ENCODE results near the gene SMURF1.
"Not testable (repeated sequence)": the region's sequence is repeated elsewhere in the genome, so short reads cannot be mapped to it uniquely, and the experiment has no call there.

The SMURF1 gene

DNA sequence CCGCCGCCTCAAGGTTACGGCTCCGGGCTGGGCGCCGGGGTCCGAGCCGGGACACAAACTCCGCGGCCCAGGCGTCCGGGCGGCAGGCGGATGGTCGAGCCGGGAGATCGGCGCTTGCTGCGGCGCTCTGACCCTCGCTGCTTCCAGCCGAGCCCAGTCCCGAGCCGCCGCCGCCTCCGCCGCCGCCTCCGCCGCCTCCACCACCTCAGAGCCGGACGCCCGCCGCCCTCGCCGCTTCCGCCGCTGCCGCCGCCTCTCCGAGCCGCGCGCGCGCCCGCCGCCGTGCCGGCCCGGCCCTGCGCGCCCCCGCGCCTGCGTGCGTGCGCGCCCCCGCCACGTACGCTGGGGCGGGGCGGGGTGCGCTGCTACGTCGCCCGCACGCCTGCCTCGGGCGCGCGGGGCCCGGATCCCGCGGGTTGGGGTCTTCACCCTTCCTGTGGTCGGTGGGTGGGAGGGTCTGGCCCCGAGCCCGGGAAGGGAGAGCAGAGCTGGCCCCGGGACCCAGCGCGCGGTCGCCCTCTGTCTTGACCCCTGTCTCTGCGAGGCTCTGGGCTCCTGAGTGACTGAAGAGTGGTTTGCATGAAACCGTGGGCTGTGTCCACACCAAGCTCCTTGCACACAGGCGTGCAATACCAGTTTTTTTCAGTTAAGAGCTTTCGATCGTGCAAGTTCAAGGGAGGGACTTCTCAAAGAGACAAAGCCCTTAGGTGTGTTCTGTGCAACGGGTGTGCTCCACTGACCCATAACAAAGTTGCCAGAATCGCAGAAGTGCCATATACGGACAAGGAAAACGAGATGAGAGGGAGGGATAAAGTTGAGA lies at the start of gene SMURF1:
TSS of gene SMURF1 (minus strand) at position 256 of the 820 bp plus-strand sequence. CDS start 328 bp downstream, outside the sequence.
- peak in 51 of 58 donors; percentile 17 to 72 (median 51) for DNase-seq

DNA sequence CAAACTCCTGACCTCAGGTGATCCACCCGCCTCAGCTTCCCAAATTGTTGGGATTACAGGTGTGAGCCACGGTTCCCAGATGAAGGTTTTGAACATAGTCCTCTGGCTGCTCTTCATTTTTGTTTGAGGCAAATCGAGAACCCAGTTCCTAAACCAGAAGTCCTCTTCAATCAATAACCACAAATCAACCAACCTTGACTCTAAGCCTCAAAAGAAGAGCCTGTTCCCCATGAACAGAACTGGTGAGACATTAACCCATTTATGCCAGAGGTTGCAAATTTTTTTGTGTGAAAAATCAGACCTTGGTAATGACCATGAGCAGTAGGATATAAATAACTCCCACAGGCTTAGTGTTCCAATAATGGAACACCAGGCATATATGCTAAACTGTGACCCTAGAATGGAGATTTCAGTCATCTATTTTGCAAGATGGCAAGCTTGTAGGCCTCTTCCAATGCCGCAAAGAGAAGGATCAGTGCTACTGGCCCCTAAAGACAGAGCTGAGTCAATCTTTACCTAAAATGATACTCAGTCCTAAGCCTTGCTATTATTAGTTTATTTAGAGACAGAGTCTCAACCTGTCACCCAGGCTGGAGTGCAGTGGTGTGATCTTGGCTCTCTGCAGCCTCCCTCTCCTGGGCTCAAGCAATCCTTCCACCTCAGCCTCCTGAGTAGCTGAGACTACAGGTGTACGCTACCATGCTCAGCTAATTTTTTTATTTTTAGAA lies 48.1 kb upstream of the SMURF1 start:
- DNase-seq, result no peak

DNA sequence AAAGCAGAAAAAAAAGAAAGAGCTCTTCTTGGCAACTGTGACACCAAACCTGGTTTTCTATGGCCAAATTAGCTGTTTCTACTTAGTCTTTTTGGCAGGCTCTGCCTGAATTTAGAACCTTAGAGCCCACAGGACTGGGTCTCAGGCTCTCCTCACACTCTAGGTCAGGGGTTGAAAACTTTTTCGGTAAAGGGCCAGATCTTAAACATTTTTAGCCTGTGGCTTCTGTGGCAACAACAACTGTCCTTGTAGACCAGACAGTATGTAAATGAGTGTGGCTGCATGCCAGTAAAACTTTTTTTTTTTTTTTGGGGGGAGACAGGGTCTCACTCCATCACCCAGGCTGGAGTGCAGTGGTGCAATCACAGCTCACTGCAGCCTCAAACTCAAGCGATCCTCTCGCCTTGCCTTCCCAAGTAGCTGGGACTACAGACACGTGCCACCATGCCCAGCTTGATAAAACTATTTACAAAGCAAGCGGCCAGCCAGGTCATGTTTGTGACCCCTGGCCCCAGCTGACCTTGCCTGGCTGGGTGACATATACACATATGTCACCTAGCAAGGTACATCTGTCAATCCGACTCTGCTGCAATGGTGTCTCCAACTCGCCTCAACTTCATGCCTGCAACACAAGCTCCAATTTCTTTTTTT lies 46.6 kb upstream of the SMURF1 start:
- DNase-seq, result no peak

DNA sequence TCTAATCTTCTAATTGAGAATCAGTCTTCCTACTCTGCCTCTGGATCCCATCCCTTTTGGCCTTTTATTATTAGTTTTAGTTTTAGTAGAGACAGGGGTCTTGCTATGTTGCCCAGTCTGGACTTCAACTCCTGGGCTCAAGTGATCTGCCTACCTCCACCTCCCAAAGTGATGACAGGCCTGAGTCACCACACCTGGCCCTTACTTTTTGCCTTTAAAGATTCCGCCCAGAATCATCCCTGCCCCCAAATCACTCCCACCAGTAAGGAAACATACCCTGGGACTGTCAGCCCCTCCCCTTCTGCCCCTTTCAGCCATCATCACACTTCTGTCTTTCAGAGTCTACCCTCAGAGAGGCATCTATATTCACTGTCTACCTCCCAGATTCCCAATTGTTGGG lies 45.3 kb upstream of the SMURF1 start:
- no peak for DNase-seq

DNA sequence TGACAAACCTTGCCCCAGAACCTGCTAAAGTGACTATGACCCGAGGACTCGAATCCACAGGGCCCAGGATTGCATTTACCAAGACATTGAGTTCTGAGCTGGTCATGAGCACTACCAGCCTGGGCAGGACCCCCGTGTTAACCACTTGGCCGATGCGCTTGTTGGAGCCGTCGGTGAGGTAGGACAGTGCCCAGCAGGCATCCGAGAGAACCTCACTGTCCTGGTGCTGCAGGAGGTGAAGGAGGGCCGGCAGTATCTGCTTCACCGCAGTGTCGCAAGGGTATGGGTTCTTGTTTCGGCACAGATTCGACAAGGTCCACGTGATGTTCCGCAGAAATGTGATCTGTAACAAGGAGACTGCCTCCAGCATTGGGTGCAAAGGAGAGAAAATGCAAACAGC lies 44.3 kb upstream of the SMURF1 start:
- no peak for DNase-seq

DNA sequence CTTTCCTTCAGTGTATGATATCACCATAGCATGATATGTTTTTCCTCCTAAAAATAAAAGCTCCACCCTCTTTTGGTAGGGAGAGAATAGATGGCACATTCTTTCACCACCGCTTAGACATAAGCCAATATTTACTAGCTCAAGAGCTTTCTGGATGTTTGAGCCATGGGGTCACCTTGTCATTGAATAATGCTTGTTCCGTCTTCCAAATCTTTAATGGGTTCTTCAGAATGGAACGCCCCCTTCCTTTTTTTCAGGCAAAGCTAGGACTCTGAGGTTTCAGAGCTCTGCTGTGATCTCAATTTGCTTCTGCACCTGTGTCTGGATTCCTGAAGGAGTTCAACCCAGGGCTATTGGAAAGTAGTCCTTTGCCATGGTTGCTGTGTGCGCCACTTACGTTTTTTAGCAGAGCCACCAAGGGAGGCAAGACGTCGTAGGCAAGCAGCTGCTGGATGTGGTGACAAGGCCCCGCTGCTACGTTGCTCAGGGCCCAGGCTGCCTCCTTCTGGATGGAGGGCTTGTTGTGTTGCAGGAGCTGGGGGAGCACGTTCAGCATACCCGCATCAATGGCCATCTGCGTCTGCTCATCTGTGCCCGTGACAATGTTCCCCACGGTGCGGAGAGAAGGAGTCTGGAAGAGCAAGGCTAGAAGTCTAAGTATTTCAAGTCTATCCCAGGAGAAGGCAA lies 40.8 kb upstream of the SMURF1 start:
- no peak for DNase-seq

DNA sequence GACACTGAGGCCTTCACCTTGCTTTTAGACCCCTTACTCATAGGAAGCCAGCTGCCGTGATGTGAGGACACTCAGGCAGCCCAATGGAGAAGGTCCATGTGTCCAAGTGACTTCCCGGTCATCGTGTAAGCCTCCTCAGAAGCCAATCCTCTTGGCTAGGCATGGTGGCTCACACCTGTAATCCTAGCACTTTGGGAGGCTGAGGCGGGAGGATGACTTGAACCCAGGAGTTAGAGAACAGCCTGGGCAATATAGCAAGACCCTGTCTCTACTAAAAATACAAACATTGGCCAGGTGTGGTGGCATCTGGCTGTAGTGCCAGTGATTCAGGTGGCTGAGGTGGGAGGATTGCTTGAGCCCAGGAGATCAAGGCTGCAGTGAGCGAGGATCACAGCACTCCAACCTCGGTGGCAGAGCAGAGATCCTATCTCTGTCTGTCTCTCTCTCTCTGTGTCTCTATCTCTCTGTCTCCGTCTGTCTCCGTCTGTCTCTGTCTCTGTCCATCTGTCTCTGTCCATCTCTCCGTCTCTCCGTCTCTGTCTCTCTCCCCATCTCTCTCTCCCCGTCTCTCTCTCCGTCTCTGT lies 36.3 kb upstream of the SMURF1 start:
- DNase-seq, result no peak

DNA sequence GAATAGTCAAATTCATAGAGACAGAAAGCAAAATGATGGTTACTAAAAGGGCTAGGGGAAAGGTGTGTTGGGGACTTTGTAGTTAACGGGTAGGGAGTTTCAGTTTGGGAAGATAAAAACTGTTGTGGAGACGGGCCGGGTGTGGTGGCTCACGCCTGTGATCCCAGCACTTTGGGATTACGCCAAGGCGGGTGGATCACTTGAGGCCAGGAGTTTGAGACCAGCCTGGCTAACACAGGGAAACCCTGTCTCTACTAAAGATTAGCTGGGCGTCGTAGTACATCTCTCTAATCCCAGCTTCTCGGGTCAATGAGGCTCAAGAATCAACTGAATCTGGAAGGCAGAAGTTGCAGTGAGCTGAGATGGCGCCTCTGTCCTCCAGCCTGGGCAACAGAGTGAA lies 33.3 kb upstream of the SMURF1 start:
- no peak for DNase-seq

DNA sequence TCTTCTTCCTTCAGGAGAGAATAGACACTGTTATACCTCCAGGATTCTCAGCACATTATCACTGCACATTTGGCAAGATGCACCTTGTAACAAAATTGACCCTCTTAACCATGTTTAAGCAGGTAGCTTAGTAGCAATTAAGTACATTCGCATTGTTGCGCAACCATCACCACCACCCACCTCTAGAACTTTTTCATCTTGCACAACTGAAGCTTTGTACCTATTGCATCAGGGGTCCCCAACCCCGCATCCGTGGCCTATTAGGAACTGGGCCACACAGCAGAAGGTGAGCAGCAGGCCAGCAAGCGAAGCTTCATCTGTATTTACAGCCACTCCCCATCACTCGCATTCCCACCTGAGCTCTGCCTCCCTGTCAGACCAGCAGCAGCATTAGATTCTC lies 29.9 kb upstream of the SMURF1 start:
- no peak for DNase-seq

DNA sequence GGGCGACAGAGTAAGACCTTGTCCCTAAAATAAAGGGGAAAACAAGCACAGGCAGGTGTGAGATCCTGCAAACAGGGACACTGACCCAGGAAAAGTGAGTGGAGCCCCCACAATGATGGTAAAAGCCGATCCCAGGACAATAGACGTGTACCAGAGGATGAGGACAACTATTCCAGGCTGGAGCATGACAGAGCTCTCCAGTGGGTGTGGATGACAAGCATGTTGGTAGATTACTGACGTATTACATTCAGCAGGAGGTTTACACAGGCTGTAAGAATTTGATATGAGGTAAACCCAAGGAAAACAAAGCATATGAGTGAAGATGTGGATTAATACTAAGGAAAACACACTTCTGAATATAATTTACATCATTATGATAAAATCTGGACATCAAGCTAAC lies 27.8 kb upstream of the SMURF1 start:
- no peak for DNase-seq

DNA sequence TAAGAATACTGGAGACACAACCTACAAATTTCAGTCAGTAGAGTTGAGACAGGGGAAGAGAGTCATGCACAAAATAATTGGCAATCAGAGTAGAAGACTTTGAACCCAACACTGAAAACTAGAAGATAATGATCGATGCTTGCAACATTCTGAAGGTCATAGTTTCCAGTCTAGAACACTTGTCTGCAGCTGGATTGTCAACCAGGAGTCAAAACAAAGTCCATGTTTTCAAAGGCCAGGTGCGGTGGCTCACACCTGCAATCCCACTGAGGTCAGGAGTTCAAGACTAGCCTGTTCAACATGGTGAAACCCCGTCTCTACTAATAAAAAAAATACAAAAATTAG lies 26.8 kb upstream of the SMURF1 start:
- no peak for DNase-seq

DNA sequence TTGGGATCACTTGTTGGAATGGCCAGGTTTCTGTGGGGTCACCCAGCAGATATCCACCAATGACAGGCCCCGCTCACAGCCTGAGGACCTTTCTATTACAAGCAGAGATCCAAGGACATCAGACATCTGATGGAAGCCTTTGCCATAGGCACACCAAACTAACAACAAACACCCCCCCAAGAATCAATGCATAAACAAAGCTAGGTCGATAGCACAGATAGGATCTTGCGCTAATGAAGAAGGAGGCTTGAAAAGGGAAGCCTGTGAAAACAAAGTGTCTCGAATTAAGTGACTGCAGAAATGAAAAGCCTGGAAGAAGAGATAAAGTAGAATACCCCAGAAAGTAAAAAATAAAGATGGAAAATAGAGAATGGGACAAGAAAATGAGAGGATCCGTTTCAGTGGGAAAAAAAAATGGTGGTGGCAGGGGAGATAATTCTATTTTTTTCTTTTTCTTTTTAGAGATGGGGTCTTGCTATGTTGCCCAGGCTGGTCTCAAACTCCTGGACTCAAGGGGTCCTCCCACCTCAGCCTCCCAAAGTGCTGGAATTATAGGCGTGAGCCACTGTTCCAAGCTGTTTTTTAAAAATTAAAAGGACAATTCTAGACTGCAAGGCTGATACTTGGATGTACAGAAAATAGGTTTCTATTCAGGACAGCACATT lies 26.3 kb upstream of the SMURF1 start:
- no peak for DNase-seq

DNA sequence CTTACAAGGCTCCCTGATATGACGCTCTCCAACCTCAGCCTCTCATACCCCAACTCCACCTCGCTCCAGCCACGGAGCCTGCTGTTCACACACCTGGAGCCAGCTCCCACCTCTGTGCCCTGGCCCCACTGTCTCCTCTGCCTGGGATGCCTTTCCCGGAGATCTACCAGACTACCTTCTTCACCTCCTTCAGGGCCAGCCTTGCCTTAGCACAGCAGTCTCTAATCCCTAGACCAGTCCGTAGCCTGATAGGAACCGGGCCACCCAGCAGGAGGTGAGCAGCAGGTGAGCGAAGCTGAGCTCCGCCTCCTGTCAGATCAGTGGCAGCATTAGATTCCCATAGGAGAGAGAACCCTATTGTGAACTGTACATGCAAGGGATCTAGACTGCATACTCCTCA lies 23.2 kb upstream of the SMURF1 start:
- no peak for DNase-seq

DNA sequence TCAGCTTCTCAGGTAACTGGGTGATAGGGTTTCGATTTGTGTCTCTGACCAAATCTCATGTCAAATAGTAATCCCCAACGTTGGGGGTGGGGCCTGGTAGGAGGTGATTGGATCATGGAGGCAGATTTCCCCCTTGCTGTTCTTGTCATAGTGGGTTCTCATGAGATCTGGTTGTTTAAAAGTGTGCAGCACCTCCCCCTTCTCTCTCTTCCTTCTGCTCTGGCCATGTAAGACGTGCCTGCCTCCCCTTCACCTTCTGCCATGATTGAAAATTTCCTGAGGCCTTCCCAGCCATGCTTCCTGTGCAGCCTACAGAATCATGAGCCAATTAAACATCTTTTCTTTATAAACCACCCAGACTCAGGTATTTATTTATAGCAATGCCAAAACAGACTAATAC lies 21.9 kb upstream of the SMURF1 start:
- DNase-seq, result no peak

DNA sequence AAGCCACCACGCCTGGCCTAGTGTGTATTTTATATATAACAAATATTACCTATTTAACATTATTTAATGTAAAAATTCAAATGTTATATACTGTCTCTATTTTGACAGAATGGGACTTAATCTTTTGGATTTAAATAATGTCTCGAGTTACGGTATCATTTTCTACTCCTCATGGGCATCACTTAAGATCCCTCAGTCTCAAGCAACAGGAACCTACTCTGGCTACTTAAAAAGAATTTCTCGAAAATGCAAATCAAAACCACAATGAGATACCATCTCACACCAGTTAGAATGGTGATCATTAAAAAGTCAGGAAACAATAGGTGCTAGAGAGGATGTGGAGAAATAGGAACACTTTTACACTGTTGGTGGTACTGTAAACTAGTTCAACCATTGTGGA lies 19.8 kb upstream of the SMURF1 start:
- not testable (repeated sequence) for DNase-seq

DNA sequence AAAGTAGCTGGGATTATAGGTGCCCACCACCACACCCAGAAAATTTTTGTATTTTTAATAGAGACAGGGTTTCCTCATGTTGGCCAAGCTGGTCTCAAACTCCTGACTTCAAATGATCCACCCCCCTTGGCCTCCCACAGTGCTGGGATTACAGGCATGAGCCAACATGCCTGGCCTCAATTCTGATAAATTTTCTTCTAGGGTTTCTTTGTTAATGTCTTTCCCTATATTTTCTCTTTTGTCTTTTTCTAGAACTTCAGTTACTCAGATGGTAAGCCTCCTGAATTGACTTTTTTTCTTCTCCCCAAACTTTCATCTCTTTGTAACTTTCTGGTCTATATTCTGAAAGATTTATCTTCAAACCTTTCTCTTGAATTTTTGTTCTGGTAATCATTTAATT lies 12.7 kb upstream of the SMURF1 start:
- DNase-seq, result no peak

DNA sequence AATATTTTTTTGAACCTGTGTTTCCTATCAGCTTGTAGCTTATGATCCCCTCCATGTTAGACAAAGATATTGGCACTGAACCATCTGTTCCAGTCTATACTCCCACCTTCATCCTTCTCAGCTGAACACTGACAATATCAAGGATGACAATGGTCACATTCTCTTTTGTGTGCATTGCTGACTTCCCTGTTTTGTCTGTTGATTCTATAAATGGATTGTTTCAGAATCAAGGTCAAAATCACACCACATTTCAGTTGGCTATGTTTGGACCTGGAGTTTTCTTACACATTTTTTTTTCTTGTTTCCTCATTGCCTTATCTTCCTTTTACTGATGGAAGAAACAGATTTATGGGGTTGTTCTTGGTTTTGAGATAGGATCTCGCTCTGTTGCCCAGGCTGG lies 11.3 kb upstream of the SMURF1 start:
- no peak for DNase-seq

DNA sequence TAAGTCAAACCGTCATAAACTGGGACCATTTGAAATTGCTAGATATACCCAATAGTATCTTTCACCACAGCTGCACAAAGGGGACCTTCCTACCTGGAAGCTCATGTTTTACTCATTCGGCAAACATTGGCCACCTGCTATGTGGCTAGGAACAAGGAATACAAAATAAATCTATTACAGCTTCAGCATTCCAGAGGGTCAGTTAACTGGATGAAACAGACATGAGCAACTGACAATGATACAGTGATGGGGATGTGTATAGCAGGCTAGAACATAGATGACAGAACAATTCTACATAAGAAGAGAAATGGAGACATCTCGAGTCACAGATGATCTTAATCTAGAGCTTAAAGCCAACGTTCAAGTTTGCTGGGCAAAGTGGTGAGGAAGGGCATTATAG lies 3.1 kb upstream of the SMURF1 start:
- DNase-seq, result no peak

DNA sequence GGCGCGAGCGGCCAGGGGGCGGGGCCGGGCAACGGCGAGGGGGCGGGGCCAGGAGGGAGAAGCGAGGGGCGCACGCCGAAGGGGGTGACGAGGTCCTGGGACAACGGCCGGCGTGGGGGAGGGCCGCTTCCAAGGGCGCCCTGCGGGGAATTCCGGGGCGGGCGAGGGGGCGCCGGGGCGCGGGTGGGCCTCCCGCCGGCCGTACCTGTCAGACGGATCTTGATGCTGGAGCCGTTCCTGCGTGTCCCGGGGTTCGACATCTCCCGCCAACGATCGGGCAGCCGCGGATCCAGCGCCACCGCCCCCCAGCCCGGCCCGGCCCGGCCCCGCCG lies 421 bp downstream of the SMURF1 start:
- DNase-seq, result no peak

DNA sequence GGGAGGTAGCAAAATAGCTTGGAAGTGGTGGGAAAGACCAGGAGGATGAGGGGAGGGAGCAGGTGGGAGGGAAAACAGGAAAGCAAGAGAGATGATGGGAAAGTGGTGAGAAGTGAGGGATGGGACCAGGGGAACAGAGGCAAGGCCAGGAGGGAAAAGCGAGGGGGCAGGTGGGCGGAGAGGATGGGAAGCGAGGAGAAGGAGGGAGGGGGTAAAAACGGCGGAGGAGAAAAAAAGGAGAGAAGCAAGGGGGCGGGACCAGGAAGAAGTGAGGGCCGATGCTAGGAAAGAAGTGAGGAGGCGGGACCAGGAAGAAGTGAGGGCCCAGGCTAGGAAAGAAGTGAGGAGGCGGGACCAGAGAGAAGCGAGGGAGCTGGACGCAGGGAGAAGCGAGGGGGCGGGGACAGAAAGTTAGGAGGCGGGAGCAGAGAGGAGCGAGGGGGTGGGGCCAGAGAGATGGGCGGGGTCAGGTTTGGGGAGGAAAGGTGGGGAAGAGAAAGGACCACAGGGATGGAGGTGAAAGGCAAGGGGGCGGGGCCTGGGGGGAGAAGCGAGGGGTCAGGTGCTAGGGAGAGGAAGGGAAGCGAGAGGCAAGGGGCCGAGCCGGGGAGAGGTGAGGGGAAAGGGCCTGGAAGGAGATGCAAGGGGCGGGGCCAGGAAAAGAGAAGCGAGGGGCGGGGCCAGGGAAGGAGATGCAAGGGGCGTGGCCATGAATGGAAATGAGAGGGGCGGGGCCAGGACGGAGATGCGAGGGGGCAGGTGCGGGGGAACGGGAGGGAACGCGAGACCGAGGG lies 984 bp downstream of the SMURF1 start:
- peak in 56 of 58 donors; percentile 33 to 96 (median 86) for DNase-seq

All from anterior cingulate cortex (tissue), 58 donors.